Dedifferentiated amniotic fluid mesenchymal stem cell (primary cell): ENCODE measurements around the gene CTNNBL1.

ENCODE experiments used
- DNase-seq: peaks from one replicate; pipeline ENCODE4 v3.0.0-alpha.2; 2016; ENCODE audit errors: extremely low spot score

The CTNNBL1 gene

GRCh38 chr20:37821696-37822095, 127.9 kb downstream of the CTNNBL1 start:
- no peak for DNase-seq

GRCh38 chr20:37822141-37822601, 128.3 kb downstream of the CTNNBL1 start:
- peak; percentile 86 for DNase-seq

GRCh38 chr20:37823296-37823980, 129.6 kb downstream of the CTNNBL1 start:
- no peak for DNase-seq

GRCh38 chr20:37827605-37828004, 133.8 kb downstream of the CTNNBL1 start:
- DNase-seq = no peak

- DNase-seq = no peak
These were observed 134.9 kb downstream of the CTNNBL1 start for GRCh38 chr20:37828684-37829083.

- no peak for DNase-seq
These were observed 135.3 kb downstream of the CTNNBL1 start for GRCh38 chr20:37829128-37829527.

- DNase-seq = no peak
These were observed 139.5 kb downstream of the CTNNBL1 start for GRCh38 chr20:37833221-37833896.

- DNase-seq = no peak
These were observed 143.1 kb downstream of the CTNNBL1 start for GRCh38 chr20:37836926-37837325.

GRCh38 chr20:37837924-37838323, 144.1 kb downstream of the CTNNBL1 start:
- no peak for DNase-seq

GRCh38 chr20:37838769-37839431, 145.1 kb downstream of the CTNNBL1 start:
- DNase-seq = no peak

GRCh38 chr20:37839432-37839827, 145.6 kb downstream of the CTNNBL1 start:
- DNase-seq = no peak

GRCh38 chr20:37839955-37840354, 146.1 kb downstream of the CTNNBL1 start:
- no peak for DNase-seq

GRCh38 chr20:37841389-37841788, 147.6 kb downstream of the CTNNBL1 start:
- no peak for DNase-seq

GRCh38 chr20:37841971-37842370, 148.1 kb downstream of the CTNNBL1 start:
- DNase-seq = no peak

GRCh38 chr20:37845241-37845681, 151.4 kb downstream of the CTNNBL1 start:
- no peak for DNase-seq

- no peak for DNase-seq
These were observed 152.0 kb downstream of the CTNNBL1 start for GRCh38 chr20:37845878-37846277.

- no peak for DNase-seq
These were observed 152.7 kb downstream of the CTNNBL1 start for GRCh38 chr20:37846573-37846972.

GRCh38 chr20:37848706-37849105, 154.9 kb downstream of the CTNNBL1 start:
- no peak for DNase-seq

- DNase-seq = no peak
These were observed 155.3 kb downstream of the CTNNBL1 start for GRCh38 chr20:37849156-37849555.

- DNase-seq = no peak
These were observed 155.7 kb downstream of the CTNNBL1 start for GRCh38 chr20:37849566-37849965.

- no peak for DNase-seq
These were observed 156.3 kb downstream of the CTNNBL1 start for GRCh38 chr20:37850036-37850592.

GRCh38 chr20:37850724-37851355, 157.0 kb downstream of the CTNNBL1 start:
- no peak for DNase-seq
